Activated CD4-positive, alpha-beta T cell treated with anti-CD3 and anti-CD28 coated beads for 36 hours (primary cell): ENCODE measurements around the gene SDC1. TPM values are rescaled to one million over a fixed set of nuclear protein-coding genes. Genes with fewer than 3 reads are reported as not detected.

Source experiments
- ATAC-seq: fragments of 200-7000 bp; cut with Tn5 transposase; one replicate; pipeline ENCODE4 v1.10.0; 2021; ENCODE audit warnings: mild to moderate bottlenecking, moderate library complexity
- CTCF ChIA-PET: fragments of 350-600 bp; sonication (Branson Sonifier 250); formaldehyde crosslinking; loops from one replicate; lab custom pipeline; 2021; ENCODE audit warnings: antibody characterized with exemption; lab: Charles Lee
- POLR2A ChIA-PET: fragments of 350-600 bp; sonication (Branson Sonifier 250); formaldehyde crosslinking; loops from one replicate; lab custom pipeline; 2021; ENCODE audit warnings: antibody characterized with exemption, inconsistent platforms; lab: Charles Lee
- DNase-seq: peaks from one replicate; pipeline ENCODE4 v3.0.0-alpha.2; 2020
- H3K27ac Mint-ChIP-seq: one replicate; pipeline ENCODE4 v1.8.0; 2021; ENCODE audit warnings: mixed read lengths
- H3K27me3 Mint-ChIP-seq: one replicate; pipeline ENCODE4 v1.8.0; 2021; ENCODE audit warnings: mixed read lengths
- H3K36me3 Mint-ChIP-seq: one replicate; pipeline ENCODE4 v1.8.0; 2021; ENCODE audit warnings: low read depth, mixed read lengths
- H3K4me1 Mint-ChIP-seq: one replicate; pipeline ENCODE4 v1.8.0; 2021; ENCODE audit warnings: mixed read lengths
- H3K4me3 Mint-ChIP-seq: one replicate; pipeline ENCODE4 v1.8.0; 2021; ENCODE audit warnings: mild to moderate bottlenecking, moderate library complexity, mixed read lengths
- H3K9me3 Mint-ChIP-seq: one replicate; pipeline ENCODE4 v1.8.0; 2021; ENCODE audit warnings: low read depth, mixed read lengths
- intact Hi-C, 2 experiments: fragments of 100-400 bp; cut with DNase I in 1 of 2; cut with micrococcal nuclease in 1 of 2; formaldehyde crosslinking; loops; one replicate each; pipeline versions ENCODE4 v1.14.2 to v1.15.1; 2022 to 2024; cut with DNase I, micrococcal nuclease
- total RNA-seq, 2 experiments: library from RNA; stranded (reverse); gene quantifications; one replicate each; pipeline ENCODE4 v1.2.3, GENCODE V29; 2021

Gene SDC1
- total RNA-seq, 2 experiments from 2014 or later = 0.23 TPM; not detected in 1

- Mint-ChIP-seq H3K4me1 (peaks cover 3% of the 10 kb centered on the region), H3K27me3 (peaks cover 34% of the 10 kb centered on the region), H3K27ac (no peak overlapping the region), H3K36me3 (no peaks in the 10 kb centered on the region), H3K9me3 (no peaks in the 10 kb centered on the region), H3K4me3 (no peak overlapping the region)
- ATAC-seq (no peak), DNase-seq (no peak)
- POLR2A ChIA-PET = no interaction called here
- CTCF ChIA-PET = no interaction called here
- intact Hi-C loops = loop anchor here in 1 of 2 experiments (5.0 kb wide), 1 partner anchor 92 kb away; no protein-coding TSS in a partner anchor
These were observed 4.6 kb upstream of the SDC1 start for GRCh38 chr2:20229322-20230113.

- no peak for DNase-seq
- no peaks in the 10 kb centered on the region for H3K36me3 Mint-ChIP-seq
These were observed 3.1 kb upstream of the SDC1 start for GRCh38 chr2:20227894-20228505.

GRCh38 chr2:20226152-20226545, 1.2 kb upstream of the SDC1 start:
- POLR2A ChIA-PET = no interaction called here
- ATAC-seq = no peak
- Mint-ChIP-seq H3K9me3 (no peaks in the 10 kb centered on the region), H3K27ac (no peak overlapping the region), H3K36me3 (no peaks in the 10 kb centered on the region), H3K4me3 (no peak overlapping the region), H3K4me1 (peaks cover 3% of the 10 kb centered on the region), H3K27me3 (peaks cover 48% of the 10 kb centered on the region)
- CTCF ChIA-PET = interaction anchor here (0.6 to 1.4 kb wide), 4 partner anchors 17 to 717 kb away, joined by 4 read pairs; no protein-coding TSS in a partner anchor
- DNase-seq = no peak
- intact Hi-C loops = loop anchor here in 1 of 2 experiments (5.0 kb wide), 1 partner anchor 89 kb away; no protein-coding TSS in a partner anchor

More at GRCh38 chr2:20227894-20228505, 3.1 kb upstream of the SDC1 start:
- no peak for ATAC-seq
- Mint-ChIP-seq H3K9me3 (no peaks in the 10 kb centered on the region), H3K27me3 (peaks cover 36% of the 10 kb centered on the region), H3K4me3 (no peak overlapping the region), H3K27ac (no peak overlapping the region), H3K4me1 (peaks cover 3% of the 10 kb centered on the region)
- intact Hi-C loops = loop anchor here in 1 of 2 experiments (5.0 kb wide), 1 partner anchor 91 kb away; no protein-coding TSS in a partner anchor
- ChIA-PET POLR2A (no interaction called here), CTCF (no interaction called here)

GRCh38 chr2:20225294-20226151, 593 bp upstream of the SDC1 start:
- ChIA-PET POLR2A (no interaction called here), CTCF (interaction anchor here (0.5 to 1.4 kb wide), 10 partner anchors 17 to 716 kb away, joined by 3 to 4 read pairs (median 4); no protein-coding TSS in a partner anchor)
- Mint-ChIP-seq H3K27ac (no peak overlapping the region), H3K27me3 (peaks cover 48% of the 10 kb centered on the region), H3K9me3 (no peaks in the 10 kb centered on the region), H3K36me3 (no peaks in the 10 kb centered on the region), H3K4me1 (peaks cover 3% of the 10 kb centered on the region), H3K4me3 (peak overlapping the region; percentile 35)
- DNase-seq (peak; percentile 66), ATAC-seq (peak; percentile 83)
- intact Hi-C loops = loop anchor here (2.0 to 5.0 kb wide), 3 partner anchors 88 to 119 kb away; no protein-coding TSS in a partner anchor

GRCh38 chr2:20224164-20224715, 690 bp downstream of the SDC1 start:
- ATAC-seq (no peak), DNase-seq (no peak)
- Mint-ChIP-seq H3K9me3 (no peaks in the 10 kb centered on the region), H3K36me3 (no peaks in the 10 kb centered on the region), H3K4me1 (peaks cover 3% of the 10 kb centered on the region), H3K27ac (no peak overlapping the region), H3K27me3 (peaks cover 47% of the 10 kb centered on the region), H3K4me3 (no peak overlapping the region)
- ChIA-PET CTCF (interaction anchor here (0.7 kb wide), 1 partner anchor 19 kb away, joined by 3 read pairs; no protein-coding TSS in a partner anchor), POLR2A (no interaction called here)
- intact Hi-C loops = loop anchor here in 1 of 2 experiments (2.0 kb wide), 2 partner anchors 89 to 117 kb away; no protein-coding TSS in a partner anchor

GRCh38 chr2:20223407-20224163, 1.3 kb downstream of the SDC1 start:
- Mint-ChIP-seq H3K9me3 (no peaks in the 10 kb centered on the region), H3K36me3 (no peaks in the 10 kb centered on the region), H3K27me3 (peaks cover 45% of the 10 kb centered on the region), H3K4me1 (peaks cover 3% of the 10 kb centered on the region), H3K4me3 (peak overlapping the region; percentile 30), H3K27ac (no peak overlapping the region)
- DNase-seq = peak; percentile 24
- peak; percentile 22 for ATAC-seq
- ChIA-PET CTCF (interaction anchor here (0.6 to 0.7 kb wide), 2 partner anchors 19 to 90 kb away, joined by 3 read pairs; no protein-coding TSS in a partner anchor), POLR2A (interaction anchor here (0.5 kb wide), 1 partner anchor 91 kb away, joined by 4 read pairs; no protein-coding TSS in a partner anchor)
- intact Hi-C loops = loop anchor here in 1 of 2 experiments (2.0 kb wide), 2 partner anchors 89 to 117 kb away; no protein-coding TSS in a partner anchor

GRCh38 chr2:20222769-20223406, 2.0 kb downstream of the SDC1 start:
- no peak for ATAC-seq
- ChIA-PET POLR2A (no interaction called here), CTCF (interaction anchor here (0.6 to 1.7 kb wide), 2 partner anchors 89 to 200 kb away, joined by 3 to 7 read pairs; no protein-coding TSS in a partner anchor)
- intact Hi-C loops = no loop called here
- Mint-ChIP-seq H3K9me3 (no peaks in the 10 kb centered on the region), H3K27ac (no peak overlapping the region), H3K36me3 (no peaks in the 10 kb centered on the region), H3K27me3 (peaks cover 47% of the 10 kb centered on the region), H3K4me1 (peaks cover 3% of the 10 kb centered on the region), H3K4me3 (peak overlapping the region; percentile 30)
- no peak for DNase-seq

GRCh38 chr2:20222014-20222768, 2.7 kb downstream of the SDC1 start:
- ATAC-seq = no peak
- no peaks in the 10 kb centered on the region for H3K9me3 Mint-ChIP-seq
- no peak overlapping the region for H3K4me3 Mint-ChIP-seq
- ChIA-PET CTCF (interaction anchor here (0.5 to 1.7 kb wide), 2 partner anchors 201 to 361 kb away, joined by 3 to 7 read pairs; no protein-coding TSS in a partner anchor), POLR2A (no interaction called here)
- H3K36me3 Mint-ChIP-seq = no peaks in the 10 kb centered on the region
- H3K27ac Mint-ChIP-seq = no peak overlapping the region
- peaks cover 3% of the 10 kb centered on the region for H3K4me1 Mint-ChIP-seq
- peaks cover 40% of the 10 kb centered on the region for H3K27me3 Mint-ChIP-seq
- intact Hi-C loops = no loop called here
- DNase-seq = no peak

GRCh38 chr2:20221555-20221973, 3.4 kb downstream of the SDC1 start:
- intact Hi-C loops = no loop called here
- no peak overlapping the region for H3K27ac Mint-ChIP-seq
- ChIA-PET CTCF (interaction anchor here (1.7 kb wide), 1 partner anchor 202 kb away, joined by 7 read pairs; no protein-coding TSS in a partner anchor), POLR2A (no interaction called here)
- peaks cover 38% of the 10 kb centered on the region for H3K27me3 Mint-ChIP-seq
- DNase-seq (no peak), ATAC-seq (no peak)
- H3K9me3 Mint-ChIP-seq = no peaks in the 10 kb centered on the region
- H3K4me3 Mint-ChIP-seq = no peak overlapping the region
- H3K4me1 Mint-ChIP-seq = peaks cover 3% of the 10 kb centered on the region
- no peaks in the 10 kb centered on the region for H3K36me3 Mint-ChIP-seq
